HG03135 (cell line): ENCODE measurements around the gene MTA2.
"Not testable (repeated sequence)": the region's sequence is repeated elsewhere in the genome, so short reads cannot be mapped to it uniquely, and the experiment has no call there.

Source experiments
- ATAC-seq: cut with Tn5 transposase; IDR thresholded peaks from one replicate; pipeline ENCODE4 v1.9.1; 2021; ENCODE audit warnings: mild to moderate bottlenecking, moderate library complexity; ENCODE audit not compliant: unreplicated experiment

MTA2 gene

DNA sequence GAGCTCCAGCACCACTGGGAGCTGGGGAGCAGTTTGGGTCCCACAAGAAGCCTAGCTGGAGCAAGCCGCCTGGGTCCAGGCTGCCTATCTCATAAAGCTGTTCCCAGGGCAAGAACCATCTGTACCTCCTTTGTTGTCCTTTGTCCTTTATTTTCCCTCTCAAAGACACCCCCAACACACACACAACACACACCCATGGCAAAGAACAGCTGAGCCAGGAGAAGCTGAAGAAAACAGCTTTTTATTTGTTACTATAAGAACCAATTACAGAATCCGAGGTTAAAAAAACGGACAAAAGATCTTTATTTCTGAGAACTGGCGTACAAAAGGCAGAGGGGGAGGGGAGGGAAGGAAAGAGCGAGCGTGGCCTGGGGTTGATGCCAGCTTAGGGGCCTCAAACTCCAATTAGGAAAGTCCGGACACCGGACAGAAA, 8.7 kb downstream of the MTA2 start:
- ATAC-seq: no peak

DNA sequence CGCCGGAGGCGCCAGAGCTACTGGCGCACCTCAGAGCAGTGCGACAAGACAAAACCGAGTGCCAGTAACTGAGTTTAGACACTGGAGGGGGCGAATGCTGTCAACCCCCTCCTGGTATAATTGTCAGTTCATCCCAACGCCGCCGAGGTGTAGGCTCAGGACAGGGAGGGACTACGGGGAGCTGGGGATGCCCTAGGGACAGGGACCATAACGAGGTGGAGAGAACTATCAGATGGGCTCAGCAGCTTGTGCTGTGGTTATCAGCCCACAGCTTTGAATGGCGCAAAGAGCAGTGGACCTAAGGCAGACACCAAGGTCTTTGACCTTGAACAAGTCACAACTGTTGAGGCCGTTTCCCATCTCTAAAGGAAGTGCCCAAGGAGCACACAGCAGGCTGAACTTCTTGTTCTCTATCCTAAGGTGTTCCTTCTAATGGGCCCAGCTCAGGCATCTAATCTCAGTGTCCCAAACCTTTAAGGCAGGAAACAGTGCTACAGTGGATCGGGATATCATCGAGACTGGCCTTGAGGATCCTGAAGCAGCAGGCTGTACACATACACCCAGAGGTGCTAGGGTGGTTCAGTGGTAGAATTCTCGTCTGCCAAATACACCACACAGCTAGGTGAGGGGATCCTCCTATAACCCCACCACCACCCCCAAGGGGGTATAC, 9.4 kb downstream of the MTA2 start:
- ATAC-seq: no peak

DNA sequence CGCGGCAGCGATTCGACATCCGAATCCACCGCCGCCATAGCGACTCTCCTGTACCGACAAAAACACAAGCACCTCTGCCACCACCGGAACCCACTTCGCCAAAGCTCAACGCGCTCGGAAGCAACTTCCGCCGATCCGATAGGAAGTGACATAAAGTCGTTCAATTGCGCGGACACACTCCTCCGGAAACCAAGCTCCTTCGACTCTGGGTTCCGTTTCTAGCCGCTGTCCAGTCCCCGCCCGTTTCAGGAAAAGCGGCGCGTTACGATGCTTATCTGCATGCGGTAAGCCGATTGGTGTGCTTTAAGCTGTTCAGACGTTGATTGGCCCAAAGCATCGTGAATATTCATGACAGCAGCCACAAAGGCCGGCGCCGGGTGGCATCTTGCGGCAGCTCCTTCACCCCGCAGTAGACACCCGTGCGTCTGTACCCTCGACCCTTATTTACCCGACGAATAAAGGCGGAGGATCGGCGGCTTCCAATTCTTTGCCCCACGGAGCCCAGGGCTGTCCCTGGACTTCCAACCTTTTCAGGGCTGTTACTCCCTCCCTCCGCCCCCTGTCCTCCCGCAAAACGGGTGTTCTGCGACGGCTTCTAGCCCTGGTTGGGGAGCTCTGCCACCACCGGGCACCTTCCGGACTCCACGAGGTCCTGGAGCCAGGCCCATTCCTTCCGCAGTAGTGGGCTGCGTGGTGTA, 10.1 kb downstream of the MTA2 start, which contains the start of gene TUT1:
Gene TUT1, minus strand, starts transcription at position 76 of the 698 bp plus-strand sequence. Its CDS starts 38 bp downstream, at position 38.
- ATAC-seq: peak; percentile 86

DNA sequence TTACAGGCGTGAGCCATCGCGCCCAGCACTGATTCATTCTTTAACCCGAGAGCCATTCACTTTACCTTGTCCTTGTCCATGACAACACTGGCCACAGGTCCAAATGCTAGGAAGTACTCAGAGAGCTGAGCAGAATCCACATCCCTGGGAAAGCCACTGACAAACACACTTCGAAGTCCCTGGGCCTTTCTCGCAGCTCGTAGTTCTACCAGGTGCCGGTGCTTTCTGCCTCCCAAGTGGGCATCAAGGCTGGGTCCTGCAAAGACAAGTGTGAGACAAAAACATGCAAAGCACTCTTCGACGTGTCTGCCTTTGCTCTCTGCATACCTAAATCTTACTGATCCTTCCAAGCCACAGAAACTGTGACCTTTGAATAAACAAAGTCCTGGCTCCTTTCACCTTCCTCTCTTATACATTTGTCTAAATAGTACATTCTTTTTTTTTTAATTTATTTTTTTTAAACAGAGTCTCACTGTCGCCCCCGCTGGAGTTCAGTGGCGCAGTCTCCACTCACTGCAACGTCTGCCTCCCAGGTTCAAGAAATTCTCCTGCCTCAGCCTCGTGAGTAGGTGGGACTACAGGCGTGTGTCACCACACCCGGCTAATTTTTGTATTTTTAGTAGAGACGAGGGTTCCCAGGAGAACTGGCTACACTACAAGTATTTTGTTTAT, 12.6 kb downstream of the MTA2 start:
- no peak for ATAC-seq

DNA sequence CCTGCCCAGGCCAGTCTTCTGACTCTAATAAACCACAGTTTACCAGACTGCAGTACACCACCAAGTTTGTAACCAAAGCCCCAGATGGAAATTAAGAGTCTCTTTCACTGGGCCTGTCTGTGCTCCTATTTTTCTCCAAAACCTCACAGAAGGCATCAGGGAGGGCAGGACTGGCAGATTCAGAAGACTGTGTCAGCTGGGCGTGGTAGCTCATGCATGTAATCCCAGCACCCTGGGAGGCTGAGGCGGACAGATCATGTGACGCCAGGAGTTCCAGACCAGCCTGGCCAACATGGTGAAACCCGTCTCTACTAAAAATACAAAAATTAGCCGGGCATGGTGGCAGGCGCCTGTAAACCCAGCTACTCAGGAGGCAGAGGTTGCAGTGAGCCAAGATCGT, 16.3 kb downstream of the MTA2 start:
- ATAC-seq: not testable (repeated sequence)

DNA sequence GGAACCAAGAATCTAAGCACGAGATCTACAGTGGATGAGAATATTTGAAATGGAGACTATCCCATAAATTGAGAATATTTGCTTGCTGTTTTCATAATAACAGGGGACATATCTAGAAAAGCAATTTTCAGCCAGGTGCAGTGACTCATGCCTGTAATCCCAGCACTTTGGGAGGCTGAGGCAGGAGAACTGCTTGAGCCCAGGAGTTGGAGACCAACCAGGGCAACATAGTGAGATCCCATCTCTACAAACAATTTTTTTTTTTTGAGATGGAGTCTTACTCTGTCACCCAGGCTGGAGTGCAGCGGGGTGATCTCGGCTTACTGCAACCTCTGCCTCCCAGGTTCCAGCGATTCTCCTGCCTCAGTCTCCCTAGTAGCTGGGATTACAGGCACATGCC, 19.9 kb downstream of the MTA2 start:
- ATAC-seq: not testable (repeated sequence)

DNA sequence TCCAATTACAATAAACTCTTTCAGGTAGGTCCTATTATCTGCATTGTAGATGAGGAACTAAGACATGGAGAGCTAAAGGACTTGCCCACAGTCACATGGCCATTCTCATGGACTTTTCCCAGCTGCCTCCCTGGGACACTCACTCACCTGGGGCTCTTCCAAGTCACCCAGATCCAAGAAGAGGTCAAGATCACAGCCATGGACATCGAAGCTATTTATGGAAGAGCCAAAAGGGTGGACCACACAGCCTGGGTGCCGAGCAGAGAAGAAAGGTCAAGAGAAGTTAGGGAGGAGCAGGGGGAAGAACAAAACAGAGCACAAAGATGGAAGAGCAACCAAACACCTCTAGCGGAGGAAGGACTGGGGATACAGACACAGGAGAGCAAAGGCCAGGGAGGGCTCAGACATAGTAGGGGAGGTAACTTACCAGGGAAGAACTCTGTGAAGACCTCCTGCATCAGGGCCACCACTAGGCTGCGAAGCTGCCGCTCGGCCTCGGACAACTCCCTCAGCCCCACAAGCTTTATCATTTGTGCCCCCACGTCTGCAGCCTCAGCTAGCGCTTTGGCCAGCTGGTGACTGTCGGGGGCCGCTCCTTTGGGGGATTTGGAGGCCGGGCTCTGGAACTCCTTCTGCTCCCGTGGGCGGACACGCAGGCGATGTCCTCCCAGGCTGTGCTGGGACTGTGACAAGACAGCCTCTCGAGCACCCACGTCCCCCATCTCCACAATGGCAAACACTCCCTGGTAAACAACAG, 20.5 kb downstream of the MTA2 start:
- ATAC-seq: no peak

DNA sequence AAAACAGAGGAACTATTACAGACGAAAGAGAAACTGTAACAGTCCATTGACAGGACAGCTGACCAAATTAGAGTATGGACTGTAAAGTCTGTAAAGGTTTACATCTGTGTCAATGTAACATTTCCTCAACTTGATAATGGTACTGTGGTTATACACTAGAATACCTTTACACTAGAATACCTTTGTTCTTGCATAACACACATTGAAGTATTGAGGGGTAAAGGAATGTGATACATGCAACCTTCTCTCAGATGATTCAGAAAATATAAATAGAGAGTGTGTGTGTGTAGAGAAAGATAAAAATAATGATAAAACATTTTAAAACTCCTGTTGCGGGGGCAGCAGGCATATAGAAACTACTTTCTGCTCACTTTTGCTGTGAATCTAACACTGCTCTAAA, 22.4 kb downstream of the MTA2 start:
- ATAC-seq: no peak

DNA sequence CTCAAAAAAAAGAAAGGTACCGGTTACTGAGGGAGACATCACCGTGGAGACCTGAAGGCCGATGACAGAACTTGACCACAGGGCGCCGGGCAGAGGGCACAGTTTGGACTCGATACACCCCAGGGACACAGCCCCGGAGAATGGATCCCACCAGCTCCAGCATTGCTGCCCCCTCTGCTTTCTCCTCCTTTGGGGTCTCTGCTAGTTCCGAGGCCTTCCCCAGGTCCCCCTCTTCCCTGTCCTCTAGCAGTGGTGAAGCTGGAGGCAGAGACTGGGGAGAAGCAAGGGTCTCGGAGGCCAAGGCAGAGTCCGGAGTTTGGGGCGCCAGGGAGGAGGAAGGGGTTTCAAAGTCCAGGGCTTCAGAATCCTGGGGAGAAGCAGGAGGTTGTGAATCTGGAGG, 23.1 kb downstream of the MTA2 start:
- no peak for ATAC-seq

DNA sequence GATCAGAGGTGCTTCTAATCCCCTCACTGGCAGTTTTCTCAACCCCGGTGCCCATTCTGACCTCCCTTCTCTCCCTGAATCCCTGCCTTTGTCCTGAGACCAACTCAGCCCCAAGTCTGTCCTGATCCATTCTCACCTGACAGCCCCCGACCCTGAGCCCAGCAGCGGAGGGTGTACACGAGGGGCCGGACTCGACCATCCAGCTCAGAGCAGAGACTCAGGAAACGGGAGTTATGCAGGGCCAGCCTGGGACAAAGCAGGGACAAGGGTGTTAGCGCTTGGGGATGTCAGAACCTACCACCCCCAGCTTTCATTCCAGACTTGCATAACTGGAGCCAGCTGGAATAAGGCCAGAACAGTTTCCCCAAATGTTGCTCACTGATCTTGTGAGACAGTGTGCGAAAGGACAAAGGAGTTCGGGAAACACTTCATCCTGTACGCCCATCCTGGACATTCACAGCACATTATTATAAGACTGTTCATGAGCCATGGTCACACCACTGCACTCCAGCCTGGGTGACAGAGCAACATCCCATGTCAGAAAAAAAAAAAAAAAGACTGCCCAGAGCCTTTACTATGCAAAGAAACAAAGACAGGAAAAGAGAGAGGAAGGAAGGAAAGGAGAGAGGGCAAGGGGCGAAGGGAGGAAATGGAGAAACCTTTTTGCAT, 24.5 kb downstream of the MTA2 start:
- ATAC-seq: no peak

DNA sequence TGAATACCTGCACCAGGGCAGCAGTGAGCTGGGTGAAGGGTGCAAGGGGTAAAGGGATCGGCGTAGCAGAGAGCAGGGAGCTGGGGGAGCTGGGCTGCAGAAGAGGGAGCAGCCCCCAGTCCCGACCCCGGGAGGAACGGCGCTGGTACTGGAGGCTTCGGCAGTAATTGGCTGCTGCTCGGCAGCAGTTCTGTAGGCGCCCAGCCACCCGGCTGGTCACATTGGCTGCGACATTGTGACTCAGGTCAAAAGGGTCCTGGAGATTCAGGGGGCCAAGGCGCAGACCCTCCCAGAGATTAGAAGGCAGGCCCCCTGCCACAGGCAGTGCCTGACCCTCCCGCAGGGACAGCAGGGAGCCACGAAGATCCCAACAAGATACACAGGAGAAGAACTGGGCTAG, 25.8 kb downstream of the MTA2 start:
- ATAC-seq: no peak

DNA sequence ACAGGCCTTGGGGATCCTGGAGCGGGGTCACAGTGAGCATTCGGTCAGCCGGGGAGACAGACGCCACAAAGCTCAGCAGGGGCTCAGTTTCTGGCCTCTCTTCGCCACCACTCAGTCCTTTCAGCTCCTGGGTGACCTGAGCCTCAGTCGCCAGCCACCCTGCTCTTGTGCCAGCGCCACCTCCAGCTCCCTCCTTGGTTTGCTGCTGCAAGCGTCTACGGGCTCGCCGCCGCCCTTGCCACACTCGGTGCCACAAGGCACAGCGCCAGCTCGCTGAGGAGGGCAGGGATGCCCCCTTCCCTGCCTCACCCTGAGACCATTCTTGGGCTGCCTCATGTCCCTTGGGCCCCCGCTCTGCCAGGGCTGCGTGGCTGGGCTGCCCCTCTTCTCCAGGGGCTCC, 26.5 kb downstream of the MTA2 start:
- ATAC-seq: no peak

DNA sequence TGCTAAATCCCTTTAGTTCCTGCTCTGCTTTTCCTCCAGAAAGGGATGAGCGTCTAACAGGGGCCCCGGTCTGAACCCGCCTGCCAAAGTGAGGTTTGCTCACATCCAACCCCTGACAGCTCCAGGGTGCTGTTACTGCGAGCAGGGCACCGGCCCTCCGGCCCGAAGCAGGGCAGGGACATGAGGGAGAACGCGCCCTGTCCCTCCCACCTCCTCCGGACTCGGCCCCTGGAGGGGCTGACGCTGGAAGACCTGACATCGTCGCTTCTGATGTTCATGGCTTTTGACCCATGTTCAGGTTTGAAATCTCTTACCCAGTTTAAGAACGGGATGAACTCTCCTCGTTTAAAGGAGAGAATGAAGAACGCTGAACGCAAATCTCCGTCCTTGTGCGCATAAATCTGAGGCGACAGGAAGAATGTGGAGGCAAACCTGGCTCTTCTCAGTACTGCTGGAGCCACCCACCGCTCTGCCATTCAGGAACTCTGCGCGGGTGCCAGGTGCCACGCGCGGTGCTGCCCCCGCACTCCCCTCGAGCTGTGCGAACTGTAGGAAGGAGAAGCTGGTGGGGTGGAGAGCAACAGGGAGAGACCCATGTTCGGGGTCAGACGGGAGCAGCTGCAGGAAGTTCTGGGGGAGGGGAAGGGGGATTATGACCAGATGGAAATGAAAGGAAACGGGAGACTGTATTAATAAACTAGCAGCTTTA, 27.1 kb downstream of the MTA2 start:
- peak; percentile 20 for ATAC-seq

DNA sequence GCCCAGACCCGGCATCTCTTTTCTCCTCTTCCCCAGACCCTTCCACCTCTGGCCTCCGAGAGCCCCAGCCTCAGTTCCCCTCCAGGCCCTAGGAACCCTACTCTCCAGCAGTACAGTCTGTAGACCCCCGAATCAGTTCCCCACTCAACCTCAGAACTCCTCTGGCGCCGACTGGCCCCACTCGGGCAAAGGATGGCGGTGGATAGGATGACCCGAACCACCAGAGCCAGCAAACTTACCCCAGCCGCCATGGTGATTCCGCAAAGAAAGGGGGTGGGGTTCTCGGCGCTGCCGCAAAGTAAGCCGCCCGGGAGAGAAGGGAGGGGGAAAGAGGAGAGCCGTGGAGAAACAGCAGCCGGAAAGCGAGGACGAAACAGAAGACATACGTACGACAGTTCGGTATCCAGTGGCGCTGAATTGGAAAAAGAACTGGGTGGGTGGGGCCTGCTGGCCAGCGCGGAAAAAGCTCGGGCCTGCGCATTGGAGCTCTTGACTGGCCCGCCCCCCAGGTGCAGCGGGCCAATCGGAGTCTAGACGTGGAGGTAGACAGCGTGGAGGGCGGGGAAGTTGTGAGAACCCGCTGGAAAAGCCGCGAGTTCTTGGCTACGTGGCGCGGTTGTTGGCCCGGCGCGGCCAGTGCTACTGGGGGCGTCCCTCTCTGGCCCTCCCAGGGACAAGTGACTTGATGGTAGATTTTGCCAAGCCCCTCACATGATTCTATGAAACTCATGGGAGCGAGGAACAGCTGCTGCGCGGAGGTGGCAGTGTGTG, 27.9 kb downstream of the MTA2 start, which contains the start of gene EEF1G:
Gene EEF1G, minus strand, starts transcription at position 300 of the 771 bp plus-strand sequence. Its CDS starts 49 bp downstream, at position 251.
- peak; percentile 89 for ATAC-seq

DNA sequence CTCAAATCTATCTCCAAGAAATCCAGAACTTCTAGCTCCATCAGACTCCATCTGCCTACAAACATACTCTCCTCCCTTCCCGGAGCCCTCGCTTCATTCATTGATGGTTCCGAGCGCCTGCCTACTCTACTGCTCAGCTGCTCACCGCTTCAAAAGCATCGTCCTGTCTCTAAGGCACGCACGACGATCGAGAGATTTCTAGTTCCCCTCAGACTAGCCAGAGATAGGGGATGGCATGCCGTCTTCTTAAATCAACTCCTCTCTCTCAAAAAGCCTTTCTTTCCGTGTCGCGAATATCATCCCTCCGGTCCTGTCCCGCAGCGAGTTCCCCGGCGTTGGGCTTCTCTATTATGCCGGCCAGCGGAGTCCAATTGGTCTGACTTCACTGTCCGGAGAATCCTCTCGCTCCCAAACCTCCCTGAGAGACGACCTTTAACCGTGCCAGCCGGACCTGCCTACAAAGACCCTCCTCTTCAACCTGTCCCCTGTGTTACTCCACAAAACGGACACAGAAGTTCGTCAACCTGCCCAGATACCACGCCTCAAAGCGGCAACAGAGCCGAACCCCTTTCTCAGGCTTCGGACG, 28.6 kb downstream of the MTA2 start:
- no peak for ATAC-seq

DNA sequence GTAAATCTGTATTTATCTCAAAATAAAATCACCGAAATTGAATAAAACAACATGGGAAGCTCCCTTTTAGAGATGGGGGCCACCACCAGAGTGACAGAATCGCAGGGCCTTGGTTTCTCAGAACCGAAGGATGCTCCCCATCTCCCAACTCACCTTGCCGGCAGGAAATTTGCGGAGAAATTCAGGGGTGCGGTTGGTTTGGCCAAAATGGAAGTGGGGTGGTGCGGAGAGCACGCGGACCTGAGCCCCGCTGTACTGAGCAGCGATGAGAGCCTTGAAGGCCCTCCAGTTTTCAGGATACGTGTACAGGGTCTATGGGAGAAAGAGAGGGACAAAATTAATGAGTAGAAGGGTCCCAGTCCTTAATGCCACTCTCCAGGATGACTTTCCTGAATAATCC, 29.2 kb downstream of the MTA2 start:
- no peak for ATAC-seq

DNA sequence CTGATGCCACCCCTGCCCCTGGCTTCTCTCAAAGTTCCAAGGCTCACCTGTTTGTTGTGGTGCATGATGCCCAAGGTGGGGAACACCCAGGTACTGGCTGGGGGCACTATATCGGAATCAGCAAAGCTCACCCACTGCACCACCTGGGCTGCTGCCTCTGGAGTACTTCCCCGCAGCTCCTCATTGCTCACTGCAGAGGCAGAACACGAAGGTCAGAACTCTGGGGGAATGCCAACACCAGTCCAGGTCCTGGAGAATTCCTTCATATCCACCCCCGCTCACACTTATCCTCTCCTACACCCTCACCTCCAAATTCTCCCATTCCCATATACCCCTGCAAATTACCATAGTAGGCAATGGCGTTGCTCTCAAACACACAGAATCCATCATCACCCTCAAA, 30.2 kb downstream of the MTA2 start:
- not testable (repeated sequence) for ATAC-seq

DNA sequence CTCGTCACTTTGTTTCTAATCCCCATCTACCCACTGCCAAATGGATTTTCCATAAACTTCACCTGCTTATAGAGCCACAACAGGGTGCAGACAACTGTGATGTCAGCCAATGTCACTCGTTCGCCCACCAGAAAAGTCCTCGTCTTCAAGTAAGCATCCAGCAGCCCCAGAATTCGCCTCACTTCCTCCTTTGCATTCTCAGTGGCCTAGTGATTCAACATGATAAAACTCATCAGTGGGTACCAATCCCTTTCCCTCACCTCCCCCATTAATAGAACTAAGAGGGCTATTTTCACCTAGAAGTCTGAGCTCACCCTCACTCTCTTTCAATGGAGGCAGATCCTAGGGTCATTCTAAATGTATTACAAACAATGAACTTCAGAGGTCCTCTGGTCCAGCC, 30.8 kb downstream of the MTA2 start:
- ATAC-seq: not testable (repeated sequence)

DNA sequence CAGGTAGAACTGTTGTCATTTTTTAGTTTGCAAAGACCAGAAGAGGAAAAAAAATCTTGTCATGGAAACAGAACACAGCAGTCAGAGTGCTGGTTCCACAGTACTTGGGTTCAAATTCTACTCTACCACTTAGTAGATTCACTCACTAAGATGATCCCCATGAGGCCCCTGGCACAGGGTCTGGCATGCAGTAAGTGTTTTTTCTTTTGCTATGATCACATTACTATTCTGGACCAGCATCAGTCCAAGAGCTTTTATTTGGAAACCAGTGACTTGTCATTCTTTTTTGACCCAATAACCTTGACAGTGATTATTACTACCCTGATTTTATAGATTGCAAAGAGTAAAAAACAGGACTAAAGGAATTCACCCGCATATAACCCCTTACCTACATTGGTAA, 32.1 kb downstream of the MTA2 start:
- ATAC-seq: no peak
